Hepatocyte (in vitro differentiated cells): ENCODE data around the gene KCNE4. TPM values are rescaled to one million over a fixed set of nuclear protein-coding genes. Genes with fewer than 3 reads are reported as not detected.
"Not testable (repeated sequence)": the region's sequence is repeated elsewhere in the genome, so short reads cannot be mapped to it uniquely, and the experiment has no call there.

Experiments used
- DNase-seq: peaks from one replicate; pipeline ENCODE4 v3.0.0-alpha.2; 2016; ENCODE audit warnings: low spot score
- H2AFZ ChIP-seq: fragments of 200-600 bp; sonication (generic); 2 replicates; pipeline ENCODE4 v1.6.0; 2016; ENCODE audit warnings: antibody characterized with exemption, mild to moderate bottlenecking
- H3K27ac ChIP-seq: fragments of 200-600 bp; sonication (generic); 2 replicates; pipeline ENCODE4 v1.5.1; 2016; ENCODE audit warnings: mild to moderate bottlenecking
- H3K27me3 ChIP-seq: fragments of 200-600 bp; sonication (generic); 2 replicates; pipeline ENCODE4 v1.6.1; 2016
- H3K36me3 ChIP-seq: fragments of 200-600 bp; sonication (generic); replicated peaks from 2 replicates; pipeline ENCODE4 v1.5.1; 2016; ENCODE audit warnings: low read depth; ENCODE audit not compliant: insufficient read depth
- H3K4me1 ChIP-seq: fragments of 200-600 bp; sonication (generic); 2 replicates; pipeline ENCODE4 v1.5.1; 2016; ENCODE audit warnings: mild to moderate bottlenecking, moderate library complexity; ENCODE audit not compliant: insufficient read depth
- H3K4me2 ChIP-seq: fragments of 200-600 bp; sonication (generic); 2 replicates; pipeline ENCODE4 v1.6.0; 2016
- H3K4me3 ChIP-seq: fragments of 200-600 bp; sonication (generic); 2 replicates; pipeline ENCODE4 v1.5.1; 2016; ENCODE audit warnings: mild to moderate bottlenecking
- H3K79me2 ChIP-seq: fragments of 200-600 bp; sonication (generic); 2 replicates; pipeline ENCODE4 v1.6.0; 2017; ENCODE audit warnings: mild to moderate bottlenecking
- H3K9me2 ChIP-seq: fragments of 200-600 bp; sonication (generic); replicated peaks from 2 replicates; pipeline ENCODE4 v1.6.0; 2017; ENCODE audit warnings: mild to moderate bottlenecking; ENCODE audit not compliant: insufficient read depth
- H3K9me3 ChIP-seq: fragments of 200-600 bp; sonication (generic); 2 replicates; pipeline ENCODE4 v1.5.1; 2016; ENCODE audit warnings: low read depth, mild to moderate bottlenecking
- H4K20me1 ChIP-seq: fragments of 200-600 bp; sonication (generic); 2 replicates; pipeline ENCODE4 v1.6.0; 2016; ENCODE audit warnings: mild to moderate bottlenecking; ENCODE audit not compliant: insufficient read depth, poor library complexity, severe bottlenecking
- EZH2 ChIP-seq: fragments of 200-600 bp; sonication (generic); IDR thresholded peaks from 2 replicates; pipeline ENCODE4 v1.6.1; 2016; ENCODE audit warnings: antibody characterized with exemption, mild to moderate bottlenecking, borderline replicate concordance
- EZH2phosphoT487 ChIP-seq: fragments of 200-600 bp; sonication (generic); IDR thresholded peaks from one replicate; pipeline ENCODE4 v1.6.1; 2018; ENCODE audit warnings: antibody characterized with exemption, mild to moderate bottlenecking, low read depth, moderate library complexity; ENCODE audit not compliant: unreplicated experiment, severe bottlenecking
- WGBS: methylation state at CpG from one replicate; pipeline ENCODE4 v1.1.6; 2016; ENCODE audit warnings: low lambda C conversion rate; ENCODE audit errors: missing lambda C conversion rate; 5-methylcytosine and 5-hydroxymethylcytosine counted together
- polyA plus RNA-seq: library from polyadenylated mRNA; unstranded; fragments of >200 nt; fragmentation: Nextera tagmentation; extraction: Ambion mirVana; gene quantifications from 2 replicates; pipeline ENCODE4 v1.2.1, GENCODE V29; 2016
- total RNA-seq: library from RNA; depleted of rRNA; stranded (reverse); fragments of >200 nt; gene quantifications from 2 replicates; pipeline ENCODE4 v1.2.3, GENCODE V29; 2014
- TF ChIP-seq, protein P1 (sequence below): fragments of 200-600 bp; sonication (generic); IDR thresholded peaks from 2 replicates; pipeline ENCODE4 v1.5.1; 2016; ENCODE audit warnings: antibody characterized with exemption, mild to moderate bottlenecking; ENCODE audit not compliant: poor library complexity

Gene KCNE4
- total and polyA plus RNA-seq, 2 experiments from 2014 or later, result 51.4 to 54.6 TPM

DNA sequence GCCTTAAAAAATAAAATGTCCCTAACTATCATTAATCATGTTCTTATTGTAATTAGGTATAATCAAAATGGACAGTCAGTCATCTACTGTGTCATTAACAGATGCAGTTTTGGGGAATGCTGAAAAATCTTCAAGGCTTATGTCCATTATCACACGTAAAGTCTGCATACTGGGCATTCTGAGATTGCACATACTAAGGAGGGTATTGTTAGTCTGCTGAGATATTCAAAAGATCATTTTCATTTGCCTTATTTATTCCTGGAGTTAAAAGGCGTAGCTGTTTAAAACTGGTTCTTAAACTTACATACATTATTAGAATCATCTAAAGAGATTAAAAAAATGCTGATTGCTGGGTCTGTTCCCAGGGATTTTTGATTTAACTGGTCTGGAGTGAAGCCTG, 27.4 kb downstream of the KCNE4 start:
- 77% methylated on average over 2 of the region's 2 CpGs for WGBS
- Histone ChIP-seq H3K9me3 (no peaks in the 10 kb centered on the region), H4K20me1 (no peaks in the 10 kb centered on the region), H3K4me1 (no peaks in the 10 kb centered on the region), H2AFZ (no peak overlapping the region), H3K4me2 (no peak overlapping the region), H3K4me3 (no peak overlapping the region), H3K9me2 (no peaks in the 10 kb centered on the region), H3K36me3 (no peaks in the 10 kb centered on the region), H3K79me2 (no peaks in the 10 kb centered on the region), H3K27ac (no peak overlapping the region), H3K27me3 (no peaks in the 10 kb centered on the region)
- no peak for DNase-seq
- TF ChIP-seq EZH2phosphoT487 (no peak), EZH2 (no peak)
- TF ChIP-seq, protein P1, sequence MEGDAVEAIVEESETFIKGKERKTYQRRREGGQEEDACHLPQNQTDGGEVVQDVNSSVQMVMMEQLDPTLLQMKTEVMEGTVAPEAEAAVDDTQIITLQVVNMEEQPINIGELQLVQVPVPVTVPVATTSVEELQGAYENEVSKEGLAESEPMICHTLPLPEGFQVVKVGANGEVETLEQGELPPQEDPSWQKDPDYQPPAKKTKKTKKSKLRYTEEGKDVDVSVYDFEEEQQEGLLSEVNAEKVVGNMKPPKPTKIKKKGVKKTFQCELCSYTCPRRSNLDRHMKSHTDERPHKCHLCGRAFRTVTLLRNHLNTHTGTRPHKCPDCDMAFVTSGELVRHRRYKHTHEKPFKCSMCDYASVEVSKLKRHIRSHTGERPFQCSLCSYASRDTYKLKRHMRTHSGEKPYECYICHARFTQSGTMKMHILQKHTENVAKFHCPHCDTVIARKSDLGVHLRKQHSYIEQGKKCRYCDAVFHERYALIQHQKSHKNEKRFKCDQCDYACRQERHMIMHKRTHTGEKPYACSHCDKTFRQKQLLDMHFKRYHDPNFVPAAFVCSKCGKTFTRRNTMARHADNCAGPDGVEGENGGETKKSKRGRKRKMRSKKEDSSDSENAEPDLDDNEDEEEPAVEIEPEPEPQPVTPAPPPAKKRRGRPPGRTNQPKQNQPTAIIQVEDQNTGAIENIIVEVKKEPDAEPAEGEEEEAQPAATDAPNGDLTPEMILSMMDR, result no peak

DNA sequence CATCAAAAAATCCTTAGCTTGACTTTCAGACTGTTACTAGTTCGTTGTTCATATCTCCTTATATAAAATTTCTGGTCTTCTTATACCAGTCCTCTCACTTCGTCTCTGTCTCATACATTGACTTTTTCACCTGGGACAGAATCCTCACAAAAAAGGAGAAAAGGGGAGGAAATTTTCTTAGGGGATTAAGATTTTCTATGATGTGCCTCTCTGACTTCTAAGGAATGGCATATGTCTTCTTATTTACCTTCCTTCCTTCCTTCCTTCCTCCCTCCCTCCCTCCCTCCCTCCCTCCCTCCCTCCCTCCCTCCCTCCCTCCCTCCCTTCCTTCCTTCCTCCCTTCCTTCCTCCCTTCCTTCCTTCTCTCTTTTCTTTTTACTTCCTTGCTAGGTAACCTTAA, 27.9 kb downstream of the KCNE4 start:
- H4K20me1 ChIP-seq, result no peaks in the 10 kb centered on the region
- WGBS, result 95% methylated on average over 2 of the region's 2 CpGs
- TF ChIP-seq, protein P1, result no peak
- no peak for TF ChIP-seq EZH2phosphoT487
- no peak for TF ChIP-seq EZH2
- H3K27ac ChIP-seq, result no peak overlapping the region
- no peak overlapping the region for H2AFZ ChIP-seq
- H3K9me3 ChIP-seq, result no peaks in the 10 kb centered on the region
- no peak for DNase-seq
- H3K9me2 ChIP-seq, result no peaks in the 10 kb centered on the region
- no peak overlapping the region for H3K4me2 ChIP-seq
- H3K36me3 ChIP-seq, result no peaks in the 10 kb centered on the region
- no peaks in the 10 kb centered on the region for H3K79me2 ChIP-seq
- H3K4me1 ChIP-seq, result no peaks in the 10 kb centered on the region
- no peaks in the 10 kb centered on the region for H3K27me3 ChIP-seq
- no peak overlapping the region for H3K4me3 ChIP-seq

DNA sequence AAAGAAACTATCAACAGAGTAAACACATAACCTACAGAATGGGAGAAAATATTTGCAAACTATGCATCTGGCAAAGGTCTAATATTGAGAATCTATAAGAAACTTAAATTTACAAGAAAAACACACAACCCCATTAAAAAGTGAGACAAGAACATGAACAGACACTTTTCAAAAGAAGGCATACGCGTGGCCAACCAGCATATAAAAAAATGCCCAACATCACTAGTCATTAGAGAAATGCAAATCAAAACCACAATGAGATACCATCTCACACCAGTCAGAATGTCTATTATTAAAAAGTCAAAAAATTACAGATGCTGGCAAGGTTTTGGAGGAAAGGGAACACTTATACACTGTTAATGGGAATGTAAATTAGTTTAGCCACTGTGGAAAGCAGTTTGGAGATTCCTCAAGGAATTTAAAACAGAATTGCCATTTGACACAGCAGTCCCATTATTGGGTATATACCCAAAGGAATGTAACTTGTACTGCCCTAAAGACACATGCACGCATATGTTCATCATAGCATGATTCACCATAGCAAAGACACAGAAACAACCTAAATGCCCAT, 28.9 kb downstream of the KCNE4 start:
- H3K4me1 ChIP-seq, H3K9me2 ChIP-seq, H3K4me3 ChIP-seq, DNase-seq, H3K79me2 ChIP-seq, H3K9me3 ChIP-seq, H3K4me2 ChIP-seq, H3K27me3 ChIP-seq, H3K27ac ChIP-seq, H4K20me1 ChIP-seq, H3K36me3 ChIP-seq, H2AFZ ChIP-seq: not testable (repeated sequence)
- 83% methylated on average over 3 of the region's 3 CpGs for WGBS

DNA sequence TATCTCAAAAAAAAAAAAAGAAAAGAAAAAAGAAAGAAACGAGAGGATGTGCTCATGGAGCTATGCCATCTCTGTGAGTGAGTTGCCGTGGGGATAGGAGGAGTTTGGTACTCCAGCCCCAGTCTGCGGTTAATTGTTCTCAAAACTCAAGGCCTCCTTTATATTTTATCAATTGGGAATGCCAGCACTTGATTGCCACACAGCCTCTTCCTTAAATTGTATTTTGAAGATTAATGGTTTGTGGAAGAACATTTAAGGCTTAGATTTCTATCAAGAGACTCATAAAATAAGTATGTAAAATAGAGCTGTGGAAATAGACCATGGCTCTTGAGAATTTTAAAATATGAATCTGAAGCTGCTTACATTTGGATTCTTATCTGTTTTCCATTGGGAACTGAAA, 29.8 kb downstream of the KCNE4 start:
- TF ChIP-seq, protein P1, result no peak
- TF ChIP-seq EZH2phosphoT487, result no peak
- TF ChIP-seq EZH2, result no peak
- Histone ChIP-seq H3K4me1 (no peaks in the 10 kb centered on the region), H3K27me3 (no peaks in the 10 kb centered on the region), H3K9me3 (no peaks in the 10 kb centered on the region), H3K79me2 (no peaks in the 10 kb centered on the region), H3K9me2 (no peaks in the 10 kb centered on the region), H3K4me3 (no peak overlapping the region), H2AFZ (no peak overlapping the region), H3K4me2 (no peak overlapping the region), H3K27ac (no peak overlapping the region), H3K36me3 (no peaks in the 10 kb centered on the region), H4K20me1 (no peaks in the 10 kb centered on the region)
- WGBS, result 97% methylated on average over 3 of the region's 3 CpGs
- DNase-seq, result no peak
